Astrocyte of the hippocampus (primary cell): ENCODE data around the gene ADPRHL1.

Experiments
- DNase-seq: peaks from one replicate; pipeline ENCODE4 v3.0.0; 2011; ENCODE audit warnings: low read depth, low spot score

The ADPRHL1 gene

GRCh38 chr13:113351514-113352026, 101.7 kb downstream of the ADPRHL1 start:
- DNase-seq = no peak

GRCh38 chr13:113350938-113351335, 102.4 kb downstream of the ADPRHL1 start:
- DNase-seq = no peak

DNA sequence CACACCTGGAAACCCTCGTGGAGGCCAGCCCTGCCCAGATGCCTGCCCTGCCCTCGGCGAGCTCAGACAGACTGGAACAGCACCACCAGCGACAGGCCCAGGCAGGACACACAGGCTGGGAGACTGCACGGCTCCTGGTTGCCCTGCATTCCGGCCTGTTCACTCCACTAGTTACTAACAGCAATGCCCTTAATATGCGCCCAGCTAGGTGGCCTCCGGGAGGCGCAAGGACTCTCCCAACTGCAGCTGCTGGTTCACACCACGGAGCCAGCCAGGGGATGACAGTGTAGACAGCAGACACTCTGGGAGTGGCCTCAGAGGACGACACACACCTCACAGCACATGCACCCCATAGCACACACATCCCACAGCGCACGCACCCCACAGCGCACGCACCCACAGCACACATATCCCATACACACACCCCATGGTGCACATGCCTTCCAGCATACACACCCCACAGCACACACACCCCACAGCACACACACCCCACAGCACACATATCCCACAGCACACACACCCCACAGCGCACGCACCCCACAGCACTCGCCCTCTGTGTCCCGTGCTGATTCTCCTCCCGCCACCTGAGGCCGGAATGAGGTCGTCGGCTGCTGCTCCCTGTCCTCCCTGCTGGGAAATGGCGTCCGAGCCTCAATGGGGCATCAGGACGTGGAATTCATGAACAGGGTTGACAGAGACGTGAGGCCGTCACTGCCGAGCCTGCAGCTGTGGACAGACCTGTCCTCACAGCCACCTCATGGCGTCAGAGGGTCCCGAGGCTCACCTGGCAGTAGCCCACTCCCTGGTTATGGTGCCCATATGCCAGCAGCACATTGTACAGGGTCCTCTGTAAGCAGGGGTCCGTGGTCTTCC, 103.0 kb downstream of the ADPRHL1 start:
- DNase-seq = no peak
